ENCODE data around the gene TRIM46.
"Not testable (repeated sequence)": the region's sequence is repeated elsewhere in the genome, so short reads cannot be mapped to it uniquely, and the experiment has no call there.

DNA sequence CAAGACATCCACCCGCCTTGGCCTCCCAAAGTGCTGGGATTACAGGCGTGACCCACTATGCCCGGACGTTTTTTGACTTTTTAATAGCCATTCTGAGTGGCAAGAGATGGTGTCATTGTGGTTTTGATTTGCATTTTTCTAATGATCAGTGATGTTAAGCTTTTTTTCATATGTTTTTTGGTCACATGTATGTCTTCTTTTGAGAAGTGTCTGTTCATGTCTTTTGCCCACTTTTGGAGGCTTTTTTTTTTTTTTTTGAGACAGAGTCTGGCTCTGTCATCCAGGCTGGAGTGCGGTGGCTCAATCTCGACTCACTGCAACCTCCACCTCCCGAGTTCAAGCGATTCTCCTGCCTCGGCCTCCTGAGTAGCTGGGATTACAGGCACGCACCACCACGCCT lies 9.0 kb upstream of the TRIM46 start:
- not testable (repeated sequence) for TF ChIP-seq POLR2AphosphoS5 (IDR thresholded peaks at IDR 0.05; ENCODE audit: low read depth, low read length); POLR2A (IDR thresholded peaks at IDR 0.05; ENCODE audit: low read depth, low read length); TAF1 (IDR thresholded peaks at IDR 0.05; ENCODE audit: low read depth, low read length); POU2F2 (IDR thresholded peaks at IDR 0.05; ENCODE audit: low read depth, low read length); PAX5 (IDR thresholded peaks at IDR 0.05; ENCODE audit: insufficient read depth, low read length, severe bottlenecking); SPI1 (IDR thresholded peaks at IDR 0.05; ENCODE audit: low read depth, low read length)

Data from GM12891 (cell line).